OCI-LY7 (cell line): ENCODE measurements around the gene VPS9D1. TPM values are rescaled to one million over a fixed set of nuclear protein-coding genes. Genes with fewer than 3 reads are reported as not detected.

Experiments used
- BruUV-seq: library from RNA; stranded (reverse); fragments of 400-500 nt; replicated peaks from 2 replicates; lab custom pipeline; 2021; lab: Mats Ljungman, UMichigan
- CTCF ChIA-PET: fragments of 300-600 bp; sonication (Branson Sonifier 250); formaldehyde crosslinking; loops from one replicate; lab custom pipeline; 2022; ENCODE audit warnings: antibody characterized with exemption; ENCODE audit not compliant: unreplicated experiment; lab: Charles Lee
- POLR2A ChIA-PET: fragments of 300-600 bp; sonication (Branson Sonifier 250); formaldehyde crosslinking; loops from one replicate; lab custom pipeline; 2022; ENCODE audit warnings: antibody characterized with exemption; lab: Charles Lee
- DNase-seq: peaks from one replicate; pipeline ENCODE4 v3.0.0-alpha.2; 2015; ENCODE audit warnings: low spot score
- H2AFZ ChIP-seq: fragments of 200-600 bp; sonication (generic), shearing (Covaris generic); 2 replicates; pipeline ENCODE4 v1.6.1; 2014; ENCODE audit warnings: mild to moderate bottlenecking, antibody characterized with exemption, low read length, moderate library complexity
- H3K27ac ChIP-seq: fragments of 200-600 bp; sonication (generic); 2 replicates; pipeline ENCODE4 v1.5.1; 2014; ENCODE audit warnings: mixed run types, low read depth, mild to moderate bottlenecking, moderate library complexity, low read length, inconsistent platforms; ENCODE audit not compliant: poor library complexity, severe bottlenecking
- H3K36me3 ChIP-seq: fragments of 200-600 bp; sonication (generic); 2 replicates; pipeline ENCODE4 v1.6.1; 2014; ENCODE audit warnings: mild to moderate bottlenecking, antibody characterized with exemption, low read length, moderate library complexity, mixed read lengths; ENCODE audit not compliant: insufficient read depth
- H3K4me1 ChIP-seq: fragments of 200-600 bp; sonication (generic); 2 replicates; pipeline ENCODE4 v1.5.1; 2014; ENCODE audit warnings: mild to moderate bottlenecking, low read length; ENCODE audit not compliant: insufficient read depth, poor library complexity, severe bottlenecking
- H3K4me2 ChIP-seq: fragments of 200-600 bp; sonication (generic); 2 replicates; pipeline ENCODE4 v1.6.1; 2014; ENCODE audit warnings: mild to moderate bottlenecking, low read length
- H3K4me3 ChIP-seq: fragments of 200-600 bp; sonication (generic); 2 replicates; pipeline ENCODE4 v1.5.1; 2014; ENCODE audit warnings: mild to moderate bottlenecking, low read depth, low read length; ENCODE audit not compliant: poor library complexity, severe bottlenecking
- H3K79me2 ChIP-seq: fragments of 200-600 bp; sonication (generic); 2 replicates; pipeline ENCODE4 v1.6.1; 2016; ENCODE audit warnings: low read depth, mild to moderate bottlenecking, low read length, moderate library complexity, mixed read lengths; ENCODE audit not compliant: insufficient read depth
- H3K9me2 ChIP-seq: fragments of 200-600 bp; sonication (generic); 2 replicates; pipeline ENCODE4 v1.6.1; 2016; ENCODE audit warnings: mild to moderate bottlenecking, low read length, mixed read lengths; ENCODE audit not compliant: insufficient read depth
- H3K9me3 ChIP-seq: fragments of 200-600 bp; sonication (generic); 2 replicates; pipeline ENCODE4 v1.6.1; 2014; ENCODE audit warnings: mild to moderate bottlenecking, mixed run types, low read length, mixed read lengths
- H4K20me1 ChIP-seq: fragments of 200-600 bp; sonication (generic); 2 replicates; pipeline ENCODE4 v1.6.1; 2014; ENCODE audit warnings: mild to moderate bottlenecking, antibody characterized with exemption, low read length, moderate library complexity, mixed read lengths; ENCODE audit not compliant: insufficient read depth
- CTCF ChIP-seq: fragments of 200-600 bp; sonication (generic); conservative IDR thresholded peaks from 2 replicates; pipeline ENCODE4 v1.5.1; 2014; ENCODE audit warnings: mild to moderate bottlenecking, antibody characterized with exemption, low read length, moderate library complexity, mixed read lengths
- EZH2phosphoT487 ChIP-seq: fragments of 200-600 bp; sonication (generic); IDR thresholded peaks from 2 replicates; pipeline ENCODE4 v1.6.1; 2018; ENCODE audit warnings: low read depth, borderline replicate concordance, mild to moderate bottlenecking, mixed run types, antibody characterized with exemption, low read length, moderate library complexity, mixed read lengths
- intact Hi-C: fragments of 100-400 bp; cut with micrococcal nuclease; formaldehyde crosslinking; loops from one replicate; pipeline ENCODE4 v1.10.0; 2022; ENCODE audit not compliant: unreplicated experiment
- total RNA-seq, 2 experiments: library from RNA; depleted of rRNA in 1 of 2; stranded (reverse); fragments of >200 nt in 1 of 2; shearing (Covaris generic) in 1 of 2; gene quantifications; 2 replicates each; pipeline ENCODE4 v1.2.3, GENCODE V29; 2014 to 2022

The VPS9D1 gene
- total RNA-seq, 2 experiments from 2014 or later: 3.1 to 4.6 TPM

DNA sequence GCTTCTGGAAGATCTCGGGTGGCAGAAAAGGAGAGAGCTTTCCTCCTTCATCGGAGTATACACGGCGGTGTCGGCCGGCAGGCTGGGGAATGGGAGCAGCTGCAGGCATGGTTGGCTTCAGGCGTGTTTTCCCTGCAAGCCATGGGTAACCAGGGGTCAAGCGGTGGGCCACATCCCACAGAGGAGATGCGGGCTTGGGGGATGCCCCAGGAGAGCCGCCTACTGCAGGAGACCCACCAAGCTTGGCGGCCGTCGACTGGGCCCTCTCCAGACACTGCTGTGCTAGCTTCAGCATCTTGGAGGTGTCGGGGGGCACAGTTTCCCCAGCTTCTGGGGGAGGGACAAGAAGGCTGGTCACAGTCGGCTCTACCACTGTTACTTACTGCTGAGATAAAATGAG lies 4.2 kb downstream of the VPS9D1 start:
- no TSS peak for BruUV-seq
- POLR2A ChIA-PET: no interaction called here

GRCh38 chr16:89712274-89712781 lies 8.4 kb downstream of the VPS9D1 start:
- peak overlapping the region; percentile 36 for H3K27ac ChIP-seq
- no peaks in the 10 kb centered on the region for H4K20me1 ChIP-seq
- no peak for TF ChIP-seq EZH2phosphoT487
- TF ChIP-seq CTCF: no peak
- intact Hi-C loops: no loop called here
- no peaks in the 10 kb centered on the region for H3K9me2 ChIP-seq
- H3K9me3 ChIP-seq: no peaks in the 10 kb centered on the region
- H3K4me3 ChIP-seq: peak overlapping the region; percentile 79
- H3K36me3 ChIP-seq: peaks cover 21% of the 10 kb centered on the region
- peak overlapping the region; percentile 75 for H3K4me2 ChIP-seq
- H3K79me2 ChIP-seq: no peaks in the 10 kb centered on the region
- ChIA-PET CTCF (interaction anchor here (1.0 kb wide), 1 partner anchor 148 kb away, joined by 3 read pairs; no protein-coding TSS in a partner anchor), POLR2A (no interaction called here)
- H2AFZ ChIP-seq: peak overlapping the region; percentile 14; the same call in 1 of the 2 replicates
- peaks cover 5% of the 10 kb centered on the region for H3K4me1 ChIP-seq
- peak; percentile 40 for DNase-seq
- no TSS peak for BruUV-seq

More for the DNA sequence above, 4.2 kb downstream of the VPS9D1 start:
- intact Hi-C loops: no loop called here
- no peak for DNase-seq
- Histone ChIP-seq H3K4me3 (no peak overlapping the region), H3K36me3 (peaks cover 21% of the 10 kb centered on the region), H3K27ac (no peak overlapping the region), H3K4me2 (no peak overlapping the region), H4K20me1 (no peaks in the 10 kb centered on the region), H3K9me3 (no peaks in the 10 kb centered on the region), H3K79me2 (no peaks in the 10 kb centered on the region), H3K9me2 (no peaks in the 10 kb centered on the region), H2AFZ (no peak overlapping the region), H3K4me1 (peaks cover 12% of the 10 kb centered on the region)
- TF ChIP-seq EZH2phosphoT487 (no peak), CTCF (no peak)
- CTCF ChIA-PET: no interaction called here

DNA sequence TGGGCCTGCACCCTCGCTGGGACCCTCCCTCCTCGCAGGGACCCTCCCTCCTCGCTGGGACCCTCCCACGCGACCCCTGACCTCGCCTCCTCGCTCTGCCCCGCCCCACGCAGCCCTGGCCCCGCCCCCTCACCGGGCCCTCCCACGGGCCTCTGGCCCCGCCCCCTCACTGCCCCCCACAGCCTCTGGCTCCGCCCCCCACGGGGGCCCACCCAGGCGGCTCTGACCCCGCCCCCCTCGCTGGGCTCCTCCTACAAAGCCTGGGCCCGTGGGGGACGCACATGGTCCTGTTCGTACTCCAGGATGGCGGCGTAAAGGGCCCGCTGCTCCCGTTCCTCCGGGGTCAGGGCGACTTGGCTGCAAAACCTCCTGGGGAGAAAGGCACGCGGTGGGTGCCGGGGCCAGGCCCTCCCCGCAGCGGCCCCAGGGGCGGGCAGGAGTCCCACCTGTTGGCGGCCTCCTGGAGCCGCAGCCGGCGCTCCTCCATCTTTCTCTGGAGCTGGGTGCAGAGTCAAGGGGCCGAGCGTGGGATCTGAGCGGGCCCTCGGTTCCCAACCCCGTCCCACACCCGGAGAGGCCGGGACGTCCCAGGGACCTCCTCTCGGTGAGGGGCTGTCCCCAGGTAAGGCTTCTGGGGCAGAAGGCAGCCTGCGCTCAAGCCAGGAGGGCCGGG lies 9.0 kb downstream of the VPS9D1 start:
- H3K4me1 ChIP-seq: peaks cover 5% of the 10 kb centered on the region
- no peaks in the 10 kb centered on the region for H4K20me1 ChIP-seq
- CTCF ChIA-PET: interaction anchor here (1.0 kb wide), 1 partner anchor 148 kb away, joined by 3 read pairs; no protein-coding TSS in a partner anchor
- TF ChIP-seq CTCF: no peak
- no peak for TF ChIP-seq EZH2phosphoT487
- TSS peak; percentile 79 for BruUV-seq
- DNase-seq: peak; percentile 87
- H3K9me3 ChIP-seq: no peaks in the 10 kb centered on the region
- intact Hi-C loops: no loop called here
- no peaks in the 10 kb centered on the region for H3K9me2 ChIP-seq
- H2AFZ ChIP-seq: peak overlapping the region; percentile 14; the same call in 1 of the 2 replicates
- H3K79me2 ChIP-seq: no peaks in the 10 kb centered on the region
- H3K4me2 ChIP-seq: peak overlapping the region; percentile 75
- peak overlapping the region; percentile 79 for H3K4me3 ChIP-seq
- H3K36me3 ChIP-seq: peaks cover 21% of the 10 kb centered on the region
- POLR2A ChIA-PET: no interaction called here
- H3K27ac ChIP-seq: peak overlapping the region; percentile 36
